ENCODE measurements around the gene SLC22A23.
A peak's percentile ranks its signal among the peaks of the same experiment; 100 is the strongest.

SLC22A23 gene

DNA sequence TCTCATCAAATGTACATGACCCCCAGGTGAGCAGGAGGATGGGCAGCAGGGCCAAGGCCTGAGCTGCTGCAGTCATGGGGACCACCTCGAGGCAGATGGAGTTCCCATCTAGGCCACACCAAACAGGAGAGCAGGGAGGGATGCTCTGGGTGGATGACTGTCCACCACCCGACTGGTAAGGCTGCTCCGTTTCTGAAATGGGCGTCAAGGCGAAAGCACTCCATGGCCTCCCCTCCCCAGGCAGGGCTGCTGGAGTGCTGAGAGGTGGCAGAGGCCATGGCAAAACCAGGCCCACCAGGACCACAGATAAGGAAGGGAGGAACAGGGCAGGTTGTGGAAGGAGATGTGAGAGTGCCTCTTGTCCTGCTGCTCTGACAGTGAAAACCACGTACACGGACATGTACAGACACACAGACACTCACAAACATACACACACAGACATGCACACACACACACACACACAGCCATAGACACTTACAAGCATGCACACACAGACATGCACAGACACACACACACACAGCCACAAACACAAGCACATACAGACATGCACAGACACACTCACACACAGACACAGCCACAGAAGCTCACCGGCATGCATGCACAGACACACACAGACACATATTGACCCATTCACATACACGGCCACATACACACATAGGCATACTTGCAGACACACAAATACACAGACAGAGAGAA lies 104.9 kb downstream of the SLC22A23 start:
- DNase-seq (ENCODE audit: low read depth), result no peak

- DNase-seq (ENCODE audit: low read depth), result no peak
Measured at GRCh38 chr6:3351105-3351676, 105.7 kb downstream of the SLC22A23 start.

- DNase-seq (ENCODE audit: low read depth), result no peak
Measured at GRCh38 chr6:3350252-3350796, 106.5 kb downstream of the SLC22A23 start.

DNA sequence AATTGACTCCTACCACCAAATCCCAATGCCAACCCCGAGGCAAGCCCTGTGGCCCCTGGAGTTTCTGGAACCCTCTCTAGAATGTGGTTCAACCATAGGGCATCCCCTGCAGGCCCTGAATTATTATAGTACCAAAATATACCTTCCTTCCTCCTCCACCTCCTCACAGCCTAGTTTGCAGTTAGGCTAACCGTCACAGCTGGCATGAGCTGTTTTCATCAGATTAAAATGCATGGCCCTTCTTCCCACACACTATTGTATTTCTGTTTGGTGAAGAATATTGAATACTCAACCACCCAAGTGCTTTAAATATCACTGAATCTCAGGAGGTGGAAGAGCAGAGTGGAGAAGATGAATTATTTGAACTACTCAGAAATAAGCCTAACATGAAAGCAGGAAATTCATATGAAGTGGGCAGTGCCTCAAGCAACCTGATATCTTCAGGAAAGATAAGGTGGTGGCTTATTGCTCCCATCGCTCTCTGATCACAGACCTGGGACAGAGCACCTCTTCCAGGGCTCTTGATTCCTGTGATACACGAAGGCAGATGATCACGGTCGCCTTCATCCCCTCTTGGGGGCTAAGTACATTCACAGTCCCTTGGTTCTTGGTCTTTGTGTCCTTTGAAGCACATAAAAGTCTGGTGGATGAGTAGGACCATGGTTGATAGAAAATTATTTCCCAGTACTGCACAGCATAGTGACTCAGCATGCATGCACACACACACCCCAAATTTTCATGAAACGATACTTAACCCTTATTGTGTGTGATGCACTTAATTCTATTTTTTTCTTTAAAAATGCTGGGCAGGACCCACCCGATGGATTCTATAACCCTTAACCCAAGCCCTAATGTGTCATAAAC lies 107.2 kb downstream of the SLC22A23 start:
- DNase-seq (ENCODE audit: low read depth), result no peak

GRCh38 chr6:3348821-3349220 lies 108.0 kb downstream of the SLC22A23 start:
- no peak for DNase-seq (ENCODE audit: low read depth)

DNA sequence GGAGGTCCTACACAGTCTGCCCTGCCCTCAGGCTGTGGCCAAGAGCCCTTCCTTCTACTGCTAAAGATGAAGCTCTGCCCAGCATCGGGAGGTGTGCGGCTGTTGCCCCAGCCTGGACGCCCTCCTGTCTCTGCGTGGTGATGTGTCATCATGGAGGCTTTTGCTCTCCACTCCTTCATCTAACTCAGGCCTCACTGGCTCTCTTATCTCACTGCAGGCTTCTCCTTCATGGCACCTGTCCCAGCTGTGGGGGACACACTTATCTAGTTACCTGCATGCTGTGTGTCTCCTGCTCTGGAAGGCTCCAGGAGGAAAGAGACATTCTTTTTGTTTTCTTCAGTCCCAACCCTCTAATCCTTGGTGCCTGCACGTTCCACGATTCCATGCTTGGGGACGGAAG lies 109.0 kb downstream of the SLC22A23 start:
- no peak for DNase-seq (ENCODE audit: low read depth)

DNA sequence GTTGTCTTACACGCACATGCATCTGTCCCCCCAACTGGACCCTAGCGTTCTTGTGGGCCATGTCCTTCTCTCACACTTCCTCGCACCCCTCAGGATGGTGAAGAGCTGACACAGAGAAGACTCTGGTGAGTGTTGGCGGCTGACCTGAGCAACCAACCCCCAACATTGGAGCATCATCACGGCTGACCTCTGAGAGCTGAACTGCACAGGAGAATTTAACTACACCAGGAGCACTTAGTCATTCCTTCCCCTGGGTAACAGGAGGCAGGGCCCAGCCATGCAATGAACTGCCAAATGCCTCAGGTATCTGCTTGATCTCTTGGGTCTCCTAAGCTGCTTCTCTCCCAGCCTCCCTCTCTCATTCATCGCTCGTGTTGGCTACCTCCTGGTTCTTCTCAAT lies 109.6 kb downstream of the SLC22A23 start:
- no peak for DNase-seq (ENCODE audit: low read depth)

- DNase-seq (ENCODE audit: low read depth), result no peak
Measured at GRCh38 chr6:3346476-3346875, 110.4 kb downstream of the SLC22A23 start.

DNA sequence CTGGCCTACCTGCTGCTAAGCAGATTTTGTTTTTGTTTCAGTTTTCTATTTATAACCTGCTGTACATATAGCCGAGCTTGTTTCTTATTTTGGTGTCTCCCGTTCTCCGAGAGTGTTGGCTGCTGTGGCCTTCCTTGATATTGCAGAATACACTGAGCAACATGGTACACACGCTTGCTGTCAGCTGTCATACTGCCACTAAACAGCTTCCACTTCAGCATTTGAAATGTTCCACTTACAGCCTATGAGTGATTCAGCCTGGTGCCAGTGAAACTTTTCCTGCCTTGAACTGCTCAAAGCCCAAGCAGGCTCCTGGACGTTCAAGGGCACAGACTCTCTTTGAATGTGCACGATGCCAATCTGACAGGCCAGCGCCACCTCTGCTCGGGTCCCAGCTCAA lies 111.0 kb downstream of the SLC22A23 start:
- no peak for DNase-seq (ENCODE audit: low read depth)

GRCh38 chr6:3343089-3343883 lies 113.6 kb downstream of the SLC22A23 start:
- no peak for DNase-seq (ENCODE audit: low read depth)

- no peak for DNase-seq (ENCODE audit: low read depth)
Measured at GRCh38 chr6:3341467-3341866, 115.4 kb downstream of the SLC22A23 start.

DNA sequence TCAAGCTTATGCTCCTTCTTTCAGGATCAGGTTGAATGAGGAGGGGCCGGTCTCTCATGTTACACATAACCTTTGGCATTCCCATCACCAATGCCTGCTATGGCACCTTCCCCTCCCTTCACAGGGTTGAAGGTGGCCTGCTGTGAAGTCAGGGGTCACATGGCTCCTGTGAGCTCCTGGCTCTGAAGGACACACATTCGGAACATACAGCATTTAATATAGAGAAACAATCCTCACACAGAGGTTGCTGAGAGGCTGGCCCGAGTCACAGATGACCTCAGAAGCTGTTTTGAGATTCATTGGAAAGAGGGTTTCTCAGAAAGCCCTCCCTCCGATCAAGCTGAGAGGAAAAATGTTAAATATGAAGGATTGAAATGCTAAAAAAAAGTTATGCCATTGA lies 116.0 kb downstream of the SLC22A23 start:
- DNase-seq (ENCODE audit: low read depth), result no peak

DNA sequence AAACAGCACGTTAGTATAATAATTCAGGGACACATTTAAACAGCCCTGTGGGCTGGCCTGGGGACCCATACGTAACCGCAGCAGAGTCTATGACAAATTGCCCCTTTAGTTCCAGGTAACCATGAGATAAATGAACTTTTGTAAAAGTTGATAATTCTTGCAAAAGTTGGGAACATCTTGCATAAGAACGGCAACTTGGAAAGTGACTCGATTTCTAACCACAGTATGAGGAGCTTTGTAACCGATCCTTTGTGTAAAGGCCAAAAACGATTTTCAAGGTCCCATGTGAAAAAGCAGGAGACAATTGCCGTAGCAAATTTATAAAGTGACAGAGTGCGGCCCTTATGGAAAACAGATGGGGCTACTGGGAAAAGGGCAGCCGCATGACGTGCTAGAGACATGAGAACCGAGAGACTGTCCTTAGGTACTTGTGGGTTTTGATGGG lies 116.5 kb downstream of the SLC22A23 start:
- DNase-seq (ENCODE audit: low read depth), result no peak

DNA sequence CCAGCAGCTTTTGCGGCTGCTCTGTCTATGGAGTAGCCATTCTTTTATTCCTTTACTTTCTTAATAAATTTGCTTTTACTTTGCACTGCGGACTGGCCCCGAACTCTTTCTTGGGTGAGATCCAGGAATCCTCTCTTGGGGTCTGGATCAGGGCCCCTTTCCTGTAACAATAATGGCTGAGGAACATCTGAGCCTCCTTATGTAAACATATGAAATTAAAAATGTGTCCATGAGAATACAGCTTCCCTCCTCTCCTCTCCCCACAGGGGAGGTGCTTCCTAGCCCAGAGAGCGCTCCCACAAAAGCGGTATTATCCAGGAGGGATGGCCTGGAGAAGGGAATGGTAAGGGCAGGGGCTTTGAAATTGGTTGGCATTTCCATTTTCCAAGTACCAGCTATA lies 117.0 kb downstream of the SLC22A23 start:
- no peak for DNase-seq (ENCODE audit: low read depth)

DNA sequence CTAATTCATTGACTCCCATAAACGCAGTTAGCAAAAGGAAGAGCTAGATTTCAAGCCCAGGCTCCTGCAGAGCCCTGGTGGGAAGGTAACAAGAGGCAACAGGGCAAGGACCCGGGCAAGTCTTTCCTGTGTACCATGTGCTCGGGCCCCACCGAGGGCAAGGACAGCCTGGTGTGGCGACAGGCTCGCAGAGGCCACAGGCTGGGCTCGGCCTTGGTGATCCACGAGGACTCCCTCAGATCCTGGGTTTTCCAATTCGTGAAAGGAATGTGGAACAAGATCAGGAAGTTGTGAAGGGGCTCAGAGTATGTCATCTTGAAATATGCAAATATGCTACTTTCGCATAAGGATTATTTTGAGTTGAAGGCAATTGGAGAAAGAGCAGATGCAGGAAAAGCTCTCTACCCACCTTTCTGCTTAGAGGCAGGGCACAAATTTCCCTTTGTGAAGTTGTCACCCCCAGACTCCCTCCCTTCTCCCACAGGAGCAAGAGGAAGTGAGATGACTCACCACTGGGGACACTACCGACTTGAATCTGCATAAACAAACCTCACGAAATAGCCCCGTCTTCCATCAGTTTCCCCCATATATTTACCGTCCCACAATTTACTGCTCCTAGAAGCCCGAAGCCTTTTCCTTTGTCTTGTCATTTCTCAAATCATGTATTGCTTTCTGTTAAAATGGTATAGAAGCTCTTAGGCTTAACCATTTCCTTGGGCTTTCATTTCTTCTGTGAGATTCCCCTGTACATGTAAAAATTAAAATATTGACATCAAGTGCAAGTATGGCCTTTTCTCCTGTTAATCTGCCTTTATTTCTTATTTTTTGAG lies 119.1 kb downstream of the SLC22A23 start:
- DNase-seq (ENCODE audit: low read depth), result peak; percentile 31

GRCh38 chr6:3336859-3337515 lies 119.9 kb downstream of the SLC22A23 start:
- DNase-seq (ENCODE audit: low read depth), result no peak

GRCh38 chr6:3336066-3336786 lies 120.6 kb downstream of the SLC22A23 start:
- no peak for DNase-seq (ENCODE audit: low read depth)

DNA sequence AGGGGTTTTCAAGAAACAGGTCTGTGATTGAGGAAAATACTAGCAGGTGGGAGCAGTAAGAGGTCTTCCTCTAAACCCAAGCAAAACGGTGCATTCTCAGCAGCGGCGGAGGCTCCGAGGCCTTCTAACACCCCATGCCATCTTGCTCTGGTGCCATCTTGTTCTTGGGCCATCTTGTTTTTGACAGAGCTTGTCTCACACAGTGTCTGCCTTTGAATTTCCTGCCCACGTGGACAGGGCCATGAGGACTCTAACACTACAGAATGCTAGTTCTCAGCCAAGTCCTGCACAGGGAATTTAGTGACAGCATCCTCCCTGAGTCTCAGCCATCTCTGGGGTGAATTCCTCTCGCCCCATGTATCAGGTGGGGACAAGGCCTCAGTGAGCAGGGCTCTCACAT lies 121.7 kb downstream of the SLC22A23 start:
- DNase-seq (ENCODE audit: low read depth), result no peak

- DNase-seq (ENCODE audit: low read depth), result no peak
Measured at GRCh38 chr6:3334555-3334954, 122.3 kb downstream of the SLC22A23 start.

DNA sequence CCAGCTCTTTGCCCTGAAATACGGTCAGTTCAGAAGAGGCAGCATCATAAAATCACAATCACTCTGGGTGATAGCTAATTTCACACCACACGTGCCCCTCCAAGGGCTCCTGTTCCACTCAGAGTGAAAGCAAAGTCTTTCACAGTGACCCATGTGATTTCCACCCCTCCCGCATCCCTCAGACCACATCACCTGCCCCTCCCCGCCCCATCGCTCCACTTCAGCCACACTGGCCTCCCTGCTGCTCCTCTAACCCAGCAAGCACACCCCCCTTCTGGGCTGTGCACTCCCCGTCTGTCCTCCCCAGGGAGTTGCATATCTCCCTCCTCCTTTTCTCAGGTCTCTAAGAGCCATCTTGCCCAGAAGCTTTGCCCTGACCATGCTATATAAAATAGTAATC lies 123.6 kb downstream of the SLC22A23 start:
- no peak for DNase-seq (ENCODE audit: low read depth)

All from ELR (cell line).